HG02852 (cell line): ENCODE measurements around the gene APCDD1.

Experiments
- ATAC-seq: cut with Tn5 transposase; IDR thresholded peaks from one replicate; pipeline ENCODE4 v1.9.1; 2021; ENCODE audit warnings: mild to moderate bottlenecking, moderate library complexity; ENCODE audit not compliant: unreplicated experiment

Gene APCDD1

DNA sequence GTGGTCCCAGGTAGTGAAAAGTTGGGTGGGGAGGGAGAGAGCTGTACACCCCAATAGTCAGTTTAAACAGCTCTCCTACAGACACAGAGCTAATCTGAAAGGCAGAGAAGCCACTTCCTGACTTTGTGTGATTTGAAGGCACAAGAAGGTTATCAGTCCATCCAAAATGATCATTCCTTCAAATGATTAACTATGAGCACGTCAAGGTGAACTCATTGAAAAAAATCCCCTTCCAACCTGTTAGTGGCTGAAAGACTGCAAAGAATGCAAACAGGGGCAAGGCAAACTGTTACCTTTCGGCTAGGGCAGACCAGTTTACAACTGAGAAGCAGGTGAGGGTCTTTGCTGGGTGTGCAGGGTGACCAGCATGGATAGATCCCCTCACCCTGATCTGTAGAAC, 22.8 kb upstream of the APCDD1 start:
- no peak for ATAC-seq

DNA sequence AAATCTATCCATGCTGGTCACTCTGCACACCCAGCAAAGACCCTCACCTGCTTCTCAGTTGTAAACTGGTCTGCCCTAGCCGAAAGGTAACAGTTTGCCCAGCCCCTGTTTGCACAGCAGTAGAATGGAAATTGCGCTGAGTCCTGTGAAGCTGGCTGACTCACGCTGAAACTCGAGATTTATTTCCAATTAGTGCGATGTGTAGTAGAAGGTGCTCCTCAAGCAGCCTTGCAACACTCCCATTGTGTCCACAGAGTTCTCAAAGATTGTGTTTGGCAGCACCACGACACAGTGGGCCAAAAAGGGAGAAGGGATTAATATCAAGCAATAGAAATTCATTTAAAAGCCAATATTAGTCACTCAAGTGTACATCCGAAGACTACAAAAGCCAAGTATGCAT, 21.7 kb upstream of the APCDD1 start:
- no peak for ATAC-seq

DNA sequence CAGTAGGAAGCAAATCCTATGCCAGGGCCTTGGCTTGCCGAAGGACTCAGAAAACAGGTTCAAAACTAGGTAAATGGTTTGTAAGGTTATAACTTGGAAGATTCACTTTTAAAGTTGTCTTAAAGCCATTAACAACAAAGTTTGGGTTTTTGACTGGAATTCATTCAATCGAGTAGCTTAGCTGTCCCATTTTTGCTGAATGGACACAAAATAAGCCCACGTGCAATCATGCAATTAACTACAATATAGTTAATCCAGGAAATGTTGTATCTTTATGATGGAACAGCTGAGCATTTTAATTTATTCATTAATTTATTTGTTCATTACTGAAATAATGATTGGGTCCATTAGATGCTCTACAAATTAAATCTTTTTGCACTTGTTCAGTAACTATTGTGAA, 18.3 kb upstream of the APCDD1 start:
- ATAC-seq: no peak

DNA sequence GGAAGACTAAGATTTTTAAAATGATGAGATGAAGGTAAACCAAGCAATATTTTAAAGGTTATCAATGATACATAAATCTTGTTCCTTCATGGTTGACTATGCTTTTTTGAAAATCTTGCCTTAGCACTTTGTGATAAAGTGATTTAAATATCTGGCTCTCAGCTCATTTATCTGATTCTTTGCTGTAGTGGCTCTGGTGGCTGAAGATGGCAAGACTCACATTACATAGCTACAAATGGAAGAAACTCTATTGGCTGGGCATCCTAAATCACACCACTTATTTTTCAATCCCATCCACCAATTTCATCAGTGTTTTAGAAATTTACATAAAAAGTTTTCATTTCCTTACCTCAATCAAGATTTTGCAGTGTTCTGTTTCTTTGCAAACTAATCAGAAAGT, 16.6 kb upstream of the APCDD1 start:
- no peak for ATAC-seq

DNA sequence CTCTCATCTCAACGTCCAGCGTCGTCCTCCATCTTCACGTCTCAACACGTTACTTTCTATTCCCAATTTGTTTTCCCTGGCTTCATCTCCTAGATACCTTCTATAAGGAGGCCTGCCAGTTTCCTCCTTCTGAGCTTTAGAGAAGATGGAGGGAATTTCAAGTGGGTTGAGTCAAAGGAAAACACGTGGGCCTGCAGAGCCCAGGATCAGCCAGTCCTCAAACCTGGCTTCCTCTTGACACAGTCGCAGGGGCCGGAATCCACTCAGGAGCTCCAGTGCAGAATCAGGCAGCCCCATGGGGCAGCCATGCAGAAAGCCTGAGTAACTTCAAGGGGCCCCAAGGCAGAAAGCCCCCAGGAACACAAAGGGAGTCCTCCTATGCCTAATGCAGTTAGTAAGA, 14.5 kb upstream of the APCDD1 start:
- no peak for ATAC-seq

DNA sequence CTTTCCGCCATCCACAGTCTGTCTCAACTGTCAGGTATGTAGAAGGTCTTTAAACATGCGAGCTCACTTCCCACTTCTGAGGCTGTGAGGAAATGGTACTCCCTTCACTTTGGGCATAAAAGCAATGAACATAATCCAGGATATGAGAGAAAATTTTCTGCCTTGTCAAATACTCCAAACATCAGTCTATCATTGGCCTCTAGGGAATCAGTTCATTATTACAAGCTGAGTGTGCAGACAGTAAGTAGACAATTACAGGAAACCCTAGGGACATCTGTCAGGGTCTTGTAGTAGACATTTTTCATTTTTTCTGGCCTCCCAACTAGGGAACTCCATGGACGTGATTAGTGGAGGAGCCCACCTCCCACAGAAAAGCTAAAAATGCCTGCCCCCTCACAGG, 13.6 kb upstream of the APCDD1 start:
- no peak for ATAC-seq

DNA sequence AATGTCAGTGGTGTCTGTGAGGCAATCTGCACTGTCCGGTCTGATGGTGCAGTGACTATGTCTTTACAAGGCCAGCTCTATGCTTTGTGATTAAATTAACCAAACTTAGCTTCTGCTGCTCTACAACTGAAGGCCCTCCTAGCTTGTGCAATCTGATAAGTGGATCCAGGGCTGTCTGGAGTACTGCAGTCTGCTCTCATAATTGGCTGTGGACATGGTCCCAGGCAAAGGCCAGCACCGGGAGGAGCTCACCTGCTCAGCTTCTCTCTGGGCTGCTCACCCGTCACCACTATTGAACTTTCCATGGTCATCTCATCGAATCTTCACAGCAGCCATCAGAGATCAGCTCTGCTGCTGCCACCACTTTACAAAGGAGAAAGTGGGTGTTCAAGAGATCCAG, 13.0 kb upstream of the APCDD1 start:
- ATAC-seq: no peak

DNA sequence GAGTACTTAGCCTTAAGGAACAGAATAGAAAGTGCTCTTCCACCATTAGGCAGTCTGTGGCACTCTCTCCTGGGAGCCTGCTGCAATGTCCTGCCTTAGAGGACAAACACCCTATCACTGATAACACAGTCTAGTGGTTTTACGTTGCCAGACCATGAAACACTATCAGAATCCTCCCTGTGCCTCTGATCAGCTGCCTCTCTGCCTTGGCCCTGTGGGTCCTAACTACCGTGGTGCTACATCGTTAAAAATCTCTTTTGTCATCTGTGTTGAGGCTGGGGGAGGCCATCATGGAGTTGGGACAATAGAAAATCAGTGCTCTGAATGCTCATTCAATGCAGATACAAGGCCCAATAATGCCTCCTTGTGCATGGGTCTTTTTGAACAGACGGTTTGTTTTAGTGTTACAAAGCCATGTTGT, 11.9 kb upstream of the APCDD1 start:
- no peak for ATAC-seq

DNA sequence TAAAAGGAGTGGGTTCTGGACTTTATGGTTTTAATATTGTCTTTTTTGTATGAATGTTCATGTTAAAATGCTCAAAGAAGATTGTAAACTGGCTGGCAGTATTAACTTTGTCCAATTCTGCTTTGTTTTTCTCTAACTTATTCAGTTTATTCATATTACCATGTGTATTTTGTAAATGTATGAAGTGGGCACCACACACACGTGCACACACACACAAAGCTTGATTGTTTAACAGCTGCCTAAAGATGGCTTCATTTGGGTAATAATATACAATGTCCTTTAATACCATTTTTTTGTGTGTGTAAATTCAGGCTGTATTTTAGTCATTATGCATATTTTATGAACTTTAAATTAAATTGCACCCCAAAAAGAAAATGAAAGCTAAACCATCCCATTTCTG, 11.4 kb upstream of the APCDD1 start:
- ATAC-seq: no peak

DNA sequence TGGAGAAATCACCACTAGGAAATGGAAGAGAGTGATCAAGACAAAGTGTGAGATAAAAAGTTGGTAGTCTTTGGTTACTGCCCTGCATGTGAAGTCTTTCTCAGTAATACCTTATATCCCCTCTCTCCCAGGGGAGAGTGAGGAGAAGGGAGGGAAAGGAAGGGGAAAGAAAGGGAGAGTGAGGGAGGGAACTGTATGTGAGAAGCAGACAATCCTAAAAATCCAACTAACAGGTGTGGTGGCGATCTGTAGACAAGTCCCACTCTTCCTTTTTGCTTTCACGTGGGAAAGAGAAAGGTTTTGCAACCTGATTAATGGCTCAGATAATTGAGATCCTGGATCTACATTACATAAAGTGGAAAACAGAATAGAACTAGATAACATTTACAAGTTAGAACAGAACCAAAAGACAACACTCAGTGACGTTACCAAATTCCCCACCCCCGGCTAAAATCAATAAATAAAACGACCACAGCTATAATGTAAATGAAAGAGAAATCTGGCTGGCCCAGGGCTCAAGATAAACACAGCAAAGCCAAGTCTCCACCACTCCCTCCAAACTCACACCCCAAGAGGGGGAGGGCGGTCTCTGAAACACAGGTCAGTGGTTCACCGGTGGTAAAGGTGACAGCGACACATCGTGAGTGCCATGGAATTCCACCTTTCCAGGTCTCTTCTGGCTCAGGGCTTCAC, 10.0 kb upstream of the APCDD1 start:
- ATAC-seq: no peak

DNA sequence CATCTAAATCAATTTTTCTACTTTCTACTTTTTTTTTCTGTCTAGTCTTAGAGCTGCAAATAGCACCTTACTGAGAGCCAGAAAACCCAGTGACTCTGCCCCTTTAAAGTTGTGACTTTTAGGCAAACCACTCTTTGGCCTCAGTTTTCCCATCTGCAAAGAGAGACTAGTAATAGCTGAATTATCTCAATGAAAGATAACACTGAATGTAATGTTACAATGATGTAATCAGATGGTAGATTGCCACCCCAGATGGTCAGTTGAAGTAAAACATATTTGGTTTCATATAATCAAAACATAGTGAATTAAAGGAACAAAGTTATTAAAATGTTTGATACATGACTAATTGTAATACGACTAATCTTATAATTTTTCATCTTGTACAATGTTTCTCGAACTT, 5.0 kb upstream of the APCDD1 start:
- no peak for ATAC-seq

DNA sequence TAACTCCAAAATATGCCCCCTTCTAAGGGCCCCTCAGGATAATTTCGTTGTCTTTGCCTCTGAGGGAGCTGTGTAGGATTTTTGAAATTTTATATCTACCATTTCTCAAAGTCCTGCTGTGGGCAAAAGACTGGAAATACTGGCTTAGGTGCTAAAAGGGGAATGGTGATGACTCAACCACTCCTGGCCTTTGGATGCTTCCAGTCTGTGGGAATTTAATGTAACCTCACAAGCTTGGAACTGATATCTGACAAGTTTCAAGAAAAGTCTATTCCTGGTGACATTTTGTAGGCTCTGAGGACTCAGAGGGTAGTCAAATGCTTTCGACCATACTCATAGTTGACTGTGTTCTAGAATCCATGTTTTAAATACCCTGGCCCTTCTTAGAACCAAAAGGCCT, 3.4 kb upstream of the APCDD1 start:
- no peak for ATAC-seq

DNA sequence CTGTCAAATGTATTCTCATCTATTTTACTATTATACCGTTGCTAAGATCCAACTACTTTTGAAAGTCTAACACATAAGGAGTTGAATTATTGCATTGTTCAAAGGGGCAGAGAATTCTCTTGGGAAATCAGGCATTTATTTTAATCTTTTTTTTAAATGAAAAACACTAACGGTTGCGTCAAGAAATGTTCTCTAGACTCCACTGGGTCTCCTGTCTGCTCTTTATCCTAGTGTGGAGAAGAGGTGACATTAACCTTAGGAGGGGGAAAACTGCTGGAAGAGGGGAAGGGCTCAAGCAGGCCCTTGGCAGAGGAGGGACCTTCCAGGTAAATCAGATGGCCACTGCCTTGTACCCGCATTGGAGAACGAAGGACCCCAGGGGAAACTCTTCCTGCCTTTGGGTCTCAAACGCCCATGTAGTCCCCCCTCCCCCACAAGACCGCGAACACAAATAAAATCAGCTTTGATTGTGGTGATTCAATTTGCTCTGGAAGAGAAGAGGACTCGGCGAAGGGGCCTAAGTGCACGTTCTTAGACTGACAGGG, 1.1 kb upstream of the APCDD1 start:
- ATAC-seq: no peak

DNA sequence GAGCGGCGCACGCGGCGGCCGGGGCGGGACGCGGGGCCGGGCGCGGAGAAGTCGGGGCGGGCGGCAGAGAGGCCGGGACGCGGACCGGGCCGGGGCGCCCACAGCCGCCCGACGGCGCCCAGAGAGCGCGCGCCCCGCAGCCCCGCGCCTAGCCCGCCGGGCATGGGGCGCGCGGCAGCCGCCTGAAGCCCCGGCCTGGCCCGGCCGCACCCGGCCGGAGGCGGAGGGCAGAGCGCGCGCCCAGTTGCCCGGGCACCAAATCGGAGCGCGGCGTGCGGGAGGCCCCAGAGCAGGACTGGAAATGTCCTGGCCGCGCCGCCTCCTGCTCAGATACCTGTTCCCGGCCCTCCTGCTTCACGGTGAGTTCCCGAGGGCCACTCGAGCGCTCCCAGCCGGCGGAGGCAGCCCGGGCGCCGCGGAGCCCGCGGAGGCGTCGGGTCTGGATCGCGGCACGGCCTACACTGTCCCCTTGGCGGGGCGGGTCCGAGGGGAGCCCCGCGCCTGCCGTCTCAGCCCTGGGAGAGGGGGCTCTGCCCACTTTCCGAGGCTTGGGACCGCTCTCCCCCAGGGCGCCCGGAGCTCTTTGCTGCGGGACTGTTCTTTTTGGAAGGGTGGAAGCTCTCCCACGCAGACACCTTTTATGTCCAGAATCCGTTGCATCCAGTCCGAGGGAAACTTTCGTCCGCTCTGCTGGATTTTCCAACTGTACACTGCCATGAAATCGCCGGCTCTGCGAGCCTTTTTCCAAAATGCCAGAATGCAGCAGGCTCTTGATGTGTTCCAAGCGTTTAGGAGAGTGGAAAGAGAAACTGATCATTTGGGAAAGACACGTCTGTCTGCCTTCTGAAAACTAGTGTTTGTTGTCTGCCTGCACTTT, 484 bp downstream of the APCDD1 start:
- no peak for ATAC-seq

DNA sequence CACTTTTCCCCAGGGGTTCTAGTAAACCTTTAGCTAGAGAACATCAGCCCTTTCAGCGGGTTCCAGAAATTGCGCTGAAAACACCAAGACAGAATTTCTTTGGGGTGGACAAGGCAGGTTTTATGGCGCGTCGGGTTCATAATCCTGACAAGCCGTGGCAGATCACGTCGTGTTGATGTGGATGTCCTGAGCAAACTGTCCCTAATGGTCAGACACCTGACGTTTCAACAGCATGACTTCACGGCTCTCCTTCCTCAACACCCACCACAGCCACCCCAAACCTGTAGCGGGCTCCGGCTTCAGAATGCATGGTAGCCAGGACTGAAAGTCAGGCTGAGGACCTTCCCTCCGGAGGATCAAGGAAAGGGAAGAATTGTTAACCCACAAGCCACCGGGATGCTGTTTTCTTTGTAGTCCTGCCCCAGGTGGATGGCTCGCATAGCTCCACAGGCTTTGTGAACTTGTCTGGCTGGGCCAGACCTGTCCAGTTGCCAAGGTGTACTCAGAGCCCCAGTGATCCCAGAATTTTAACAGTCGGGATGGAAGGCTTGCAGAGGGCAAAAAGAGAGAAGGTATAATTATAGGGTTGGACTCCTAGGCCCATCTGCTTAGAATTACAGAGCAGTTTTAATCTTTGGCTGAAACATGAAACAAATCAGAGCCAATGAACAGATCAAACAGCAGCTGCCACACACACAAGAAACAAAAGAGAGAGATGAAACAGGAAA, 1.5 kb downstream of the APCDD1 start:
- ATAC-seq: no peak

DNA sequence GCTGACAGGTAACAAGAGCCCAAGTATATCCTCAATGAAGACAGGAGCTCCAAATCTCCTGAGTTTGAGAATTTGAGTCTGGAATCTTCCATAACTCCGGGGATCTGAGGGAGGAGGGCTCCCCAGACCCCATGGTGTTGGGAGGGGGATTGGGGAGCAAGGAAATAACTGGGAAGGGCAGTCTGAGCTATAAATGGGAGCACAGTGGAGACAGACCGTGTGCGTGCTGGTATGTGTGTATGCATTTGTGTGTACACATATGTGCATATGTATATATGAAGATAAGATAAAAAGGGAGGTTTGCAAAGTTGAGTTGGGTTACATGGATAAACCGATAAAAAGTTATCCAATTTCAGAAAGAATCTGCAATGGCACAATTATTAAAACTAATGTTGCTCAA, 2.3 kb downstream of the APCDD1 start:
- no peak for ATAC-seq

DNA sequence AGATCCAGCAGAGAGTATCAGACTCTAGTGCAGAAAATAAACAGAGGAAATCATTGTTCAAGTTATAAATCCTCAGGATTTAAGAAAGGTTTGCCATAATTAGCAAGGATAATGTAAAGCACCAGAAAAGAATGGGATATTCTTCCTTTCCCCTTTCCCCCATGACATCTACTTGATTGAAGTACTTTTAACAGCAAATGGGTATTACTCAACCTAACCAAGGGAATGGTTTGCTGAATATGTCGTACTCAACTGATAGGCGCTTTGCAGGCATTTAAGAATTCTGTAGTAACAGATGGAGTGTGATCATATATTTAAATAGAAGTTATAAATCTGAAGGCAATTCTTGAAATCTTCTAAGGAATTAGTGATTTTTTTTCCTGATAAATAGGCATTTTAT, 2.7 kb downstream of the APCDD1 start:
- ATAC-seq: no peak

DNA sequence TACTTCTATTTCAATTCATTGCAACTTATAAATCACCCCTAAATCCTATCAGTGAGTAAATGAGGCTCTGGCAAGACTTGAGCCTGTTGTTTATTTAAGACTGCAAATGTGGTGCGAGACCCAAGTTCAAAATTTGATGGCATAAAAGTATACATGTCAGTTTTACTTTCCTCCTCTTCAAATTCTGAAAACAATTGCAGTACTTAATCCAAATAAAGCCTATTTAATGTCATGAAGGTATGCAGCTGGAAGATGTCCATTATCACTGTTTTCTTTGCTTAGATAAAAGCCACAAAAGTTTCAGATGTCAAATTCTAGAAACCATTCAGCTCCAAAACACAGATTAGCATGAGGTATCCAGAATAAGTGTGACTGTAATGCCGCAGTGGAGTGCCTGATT, 3.3 kb downstream of the APCDD1 start:
- ATAC-seq: no peak

DNA sequence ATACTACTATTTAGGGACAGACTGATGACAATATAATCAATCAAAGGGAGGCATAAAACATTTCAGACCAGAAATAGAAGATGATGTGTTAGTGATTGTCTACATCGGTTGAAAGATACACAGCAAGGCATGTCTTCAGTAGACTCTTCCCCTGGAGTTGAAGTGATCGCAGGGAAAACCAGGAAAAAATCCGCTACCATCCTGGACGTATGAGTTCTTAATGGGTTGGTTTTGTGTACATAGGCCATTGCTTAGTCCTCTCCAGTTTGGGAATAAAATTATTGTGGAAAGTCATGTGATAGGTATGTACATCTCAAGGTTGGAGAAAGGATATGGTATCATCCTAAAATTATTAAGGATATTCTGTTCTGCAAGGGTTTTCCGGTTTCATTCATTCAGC, 4.3 kb downstream of the APCDD1 start:
- ATAC-seq: no peak

DNA sequence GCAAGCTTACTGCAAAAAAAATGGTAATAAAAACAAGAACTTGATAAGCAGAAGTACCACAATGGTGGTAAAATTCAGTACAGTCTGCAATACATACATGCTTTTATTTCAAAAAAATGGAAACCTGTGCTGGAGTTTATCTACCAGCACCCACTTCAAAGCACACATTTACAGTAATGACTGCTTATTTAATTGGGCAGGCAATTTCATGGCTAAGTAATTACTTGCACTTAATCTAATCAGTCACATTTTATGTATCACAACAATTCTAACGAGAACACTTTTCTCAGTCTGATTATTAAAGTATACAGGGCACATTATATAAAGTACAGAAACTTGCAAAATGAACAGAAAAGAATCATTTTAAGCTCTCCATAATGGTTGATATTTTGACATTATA, 5.2 kb downstream of the APCDD1 start:
- no peak for ATAC-seq

DNA sequence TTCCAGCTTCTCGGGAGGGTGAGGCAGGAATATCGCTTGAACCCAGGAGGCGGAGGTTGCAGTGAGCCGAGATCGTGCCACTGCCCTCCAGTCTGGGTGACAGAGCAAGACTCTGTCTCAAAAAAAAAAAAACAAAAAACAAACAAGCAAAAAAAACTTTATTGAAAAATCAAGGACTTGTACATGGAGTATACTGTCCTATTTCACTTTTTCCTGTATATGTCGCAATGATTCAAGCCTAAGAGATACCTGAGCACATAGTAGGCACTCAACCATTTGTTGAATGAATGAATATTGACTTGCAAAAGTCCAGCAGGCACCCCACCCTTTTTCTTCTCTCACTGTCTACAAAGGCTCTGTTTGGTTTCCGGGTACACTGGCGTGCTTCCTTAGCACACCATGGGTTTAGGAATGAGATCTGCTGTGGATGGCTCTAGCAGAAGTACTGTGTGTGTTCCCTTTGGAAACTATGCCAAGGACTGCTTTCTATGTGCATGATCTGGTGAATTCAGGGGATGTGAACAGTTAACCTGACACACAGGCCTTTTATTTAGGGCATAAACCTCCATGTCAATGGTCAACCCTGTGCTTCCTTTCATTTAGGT, 6.1 kb downstream of the APCDD1 start:
- no peak for ATAC-seq
